ENCODE results near the gene HOXB8.

The HOXB8 gene

DNA sequence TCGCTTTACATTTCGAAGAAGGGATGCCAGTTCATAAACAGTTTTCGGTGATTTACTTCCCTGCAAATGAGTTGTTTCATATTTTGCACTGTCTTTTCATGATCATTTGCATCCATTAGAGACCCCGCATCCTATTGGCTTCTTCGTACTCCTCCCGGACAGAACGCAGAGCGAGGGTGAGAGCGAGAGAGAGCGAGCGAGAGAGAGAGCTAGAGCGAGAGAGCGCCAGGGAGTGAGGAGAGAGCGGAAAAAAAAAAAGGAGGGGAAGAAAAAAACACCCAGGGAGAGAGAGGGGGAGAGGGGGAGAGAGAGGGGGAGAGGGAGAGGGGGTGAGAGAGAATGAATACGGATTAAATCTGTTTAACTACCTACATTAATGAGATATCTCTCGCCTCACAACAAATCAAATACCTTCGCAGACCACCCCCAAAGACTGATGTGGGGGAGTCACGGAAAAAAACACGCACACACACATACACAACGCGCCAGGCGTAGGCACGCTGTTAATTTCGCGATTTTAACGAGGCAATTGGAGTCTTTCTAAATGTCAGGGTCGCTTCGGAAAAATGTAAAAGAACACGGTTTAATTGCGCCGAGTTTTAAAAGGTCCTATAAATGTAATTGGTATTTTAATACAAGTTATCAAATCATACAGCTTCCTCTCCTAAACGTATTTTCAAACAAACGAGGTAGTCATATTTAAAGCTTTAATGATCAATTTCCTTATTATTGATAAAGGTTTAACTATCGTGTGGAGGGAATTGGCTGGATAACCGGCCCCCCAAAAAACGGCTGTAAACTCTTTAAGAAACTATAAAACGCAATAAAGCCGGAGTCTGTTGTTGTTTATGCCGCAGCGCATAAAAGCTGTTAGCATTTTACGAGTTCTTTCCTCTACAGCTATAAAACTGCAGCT is at the start of gene HOXB8:
Gene HOXB8 (minus strand): TSS at position 246 of the 916 bp plus-strand sequence. CDS start 588 bp downstream, outside the sequence.
- no peak for DNase-seq (ENCODE audit: extremely low read depth, insufficient read length)
- TF ChIP-seq, protein P1, sequence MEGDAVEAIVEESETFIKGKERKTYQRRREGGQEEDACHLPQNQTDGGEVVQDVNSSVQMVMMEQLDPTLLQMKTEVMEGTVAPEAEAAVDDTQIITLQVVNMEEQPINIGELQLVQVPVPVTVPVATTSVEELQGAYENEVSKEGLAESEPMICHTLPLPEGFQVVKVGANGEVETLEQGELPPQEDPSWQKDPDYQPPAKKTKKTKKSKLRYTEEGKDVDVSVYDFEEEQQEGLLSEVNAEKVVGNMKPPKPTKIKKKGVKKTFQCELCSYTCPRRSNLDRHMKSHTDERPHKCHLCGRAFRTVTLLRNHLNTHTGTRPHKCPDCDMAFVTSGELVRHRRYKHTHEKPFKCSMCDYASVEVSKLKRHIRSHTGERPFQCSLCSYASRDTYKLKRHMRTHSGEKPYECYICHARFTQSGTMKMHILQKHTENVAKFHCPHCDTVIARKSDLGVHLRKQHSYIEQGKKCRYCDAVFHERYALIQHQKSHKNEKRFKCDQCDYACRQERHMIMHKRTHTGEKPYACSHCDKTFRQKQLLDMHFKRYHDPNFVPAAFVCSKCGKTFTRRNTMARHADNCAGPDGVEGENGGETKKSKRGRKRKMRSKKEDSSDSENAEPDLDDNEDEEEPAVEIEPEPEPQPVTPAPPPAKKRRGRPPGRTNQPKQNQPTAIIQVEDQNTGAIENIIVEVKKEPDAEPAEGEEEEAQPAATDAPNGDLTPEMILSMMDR (IDR thresholded peaks at IDR 0.05; ENCODE audit: insufficient read depth, low read length, poor library complexity, severe bottlenecking): no peak
- H3K4me3 ChIP-seq (replicated peaks; ENCODE audit: low read depth, low read length): peak within 1 kb of the TSS; percentile 27
- H3K36me3 ChIP-seq (ENCODE audit: control insufficient read depth, insufficient read depth, low read length): no peaks in the 10 kb centered on the region
- peaks cover 8% of the 10 kb centered on the region for H3K27me3 ChIP-seq (replicated peaks; ENCODE audit: control insufficient read depth, insufficient read depth, low read length)

DNA sequence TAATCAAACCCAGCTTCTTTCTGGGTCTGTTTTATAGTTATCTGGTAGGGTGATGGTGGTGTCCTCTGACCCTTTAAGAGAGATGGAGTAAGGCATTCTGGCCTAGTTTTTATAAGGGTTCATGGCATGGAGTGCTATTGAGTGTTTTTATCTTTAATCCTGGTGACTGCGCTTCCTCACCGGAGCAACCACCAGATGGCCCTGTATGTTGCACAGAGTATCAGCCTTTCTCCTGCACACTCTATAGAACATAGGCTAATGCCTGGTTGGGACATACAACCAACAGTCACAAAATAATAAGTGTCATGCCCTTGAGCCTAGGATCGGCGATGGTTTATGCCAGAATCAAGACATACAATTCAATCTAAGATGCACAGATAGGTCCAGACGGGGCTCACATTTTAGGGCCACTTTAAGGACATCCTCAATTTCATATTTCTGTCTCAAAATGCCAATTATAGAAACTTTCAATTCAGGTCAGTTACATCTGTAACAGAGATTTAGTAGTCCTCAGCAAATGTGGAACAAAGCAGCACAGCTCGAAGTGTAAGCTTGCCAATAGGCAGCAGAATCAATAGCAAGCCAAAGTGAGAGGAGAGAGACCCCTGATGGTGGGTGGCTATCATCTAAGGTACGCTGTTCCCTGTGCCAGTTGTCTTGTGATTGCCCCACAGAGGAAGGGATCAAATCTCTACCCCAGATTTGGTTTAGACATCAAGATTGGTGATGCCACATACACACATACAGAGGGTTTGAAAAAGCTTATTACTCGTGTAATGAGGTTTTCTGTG is 48.2 kb upstream of the HOXB8 start:
- TF ChIP-seq, protein P1 (IDR thresholded peaks at IDR 0.05; ENCODE audit: insufficient read depth, low read length, poor library complexity, severe bottlenecking): peak; percentile 23
- Histone ChIP-seq H3K4me3 (replicated peaks; ENCODE audit: low read depth, low read length) (no peak overlapping the region), H3K27me3 (replicated peaks; ENCODE audit: control insufficient read depth, insufficient read depth, low read length) (no peaks in the 10 kb centered on the region), H3K36me3 (ENCODE audit: control insufficient read depth, insufficient read depth, low read length) (no peaks in the 10 kb centered on the region)
- DNase-seq (ENCODE audit: extremely low read depth, insufficient read length): no peak

DNA sequence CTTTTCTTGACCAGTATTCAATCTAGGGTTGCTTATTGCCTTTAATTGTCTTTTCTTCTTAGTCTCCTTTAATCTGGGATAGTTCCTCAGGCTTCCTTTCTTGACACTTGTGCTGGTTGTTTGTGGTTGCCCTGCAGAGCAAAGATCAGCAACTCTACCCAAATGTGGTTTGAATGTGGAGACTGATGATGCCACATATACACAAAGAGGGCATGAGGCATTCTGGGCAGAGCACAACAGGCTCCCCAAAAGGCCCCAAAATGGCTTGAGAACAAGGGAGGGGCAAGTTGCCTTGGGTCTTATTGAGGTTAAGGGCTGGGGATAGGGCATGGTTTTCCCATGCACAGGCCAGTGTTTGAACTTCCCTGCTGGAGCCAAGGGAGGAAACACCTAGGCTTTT is 40.8 kb upstream of the HOXB8 start:
- Histone ChIP-seq H3K36me3 (ENCODE audit: control insufficient read depth, insufficient read depth, low read length) (no peaks in the 10 kb centered on the region), H3K27me3 (replicated peaks; ENCODE audit: control insufficient read depth, insufficient read depth, low read length) (no peaks in the 10 kb centered on the region), H3K4me3 (replicated peaks; ENCODE audit: low read depth, low read length) (no peak overlapping the region)
- TF ChIP-seq, protein P1 (IDR thresholded peaks at IDR 0.05; ENCODE audit: insufficient read depth, low read length, poor library complexity, severe bottlenecking): no peak
- no peak for DNase-seq (ENCODE audit: extremely low read depth, insufficient read length)

DNA sequence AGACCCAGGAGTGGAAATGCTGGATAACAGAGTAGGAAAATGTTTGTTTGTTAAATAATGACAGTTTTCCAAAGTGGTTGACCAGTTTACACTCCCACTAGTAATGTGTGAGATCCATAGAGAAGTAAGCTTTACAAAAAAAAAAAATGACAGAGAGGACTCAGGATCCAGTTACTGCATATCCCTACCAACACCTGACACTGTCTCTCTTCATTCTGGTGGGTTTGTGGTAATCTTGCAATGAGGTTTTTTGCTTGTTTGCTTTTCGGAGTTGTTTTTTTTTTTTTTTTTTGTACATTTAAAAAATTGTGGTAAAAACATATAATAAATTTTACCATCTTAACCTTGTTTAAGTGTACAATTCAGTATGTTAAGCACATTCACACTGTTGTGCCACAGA is 34.6 kb upstream of the HOXB8 start:
- Histone ChIP-seq H3K27me3 (replicated peaks; ENCODE audit: control insufficient read depth, insufficient read depth, low read length) (no peaks in the 10 kb centered on the region; the same call in none of the 2 replicates), H3K4me3 (replicated peaks; ENCODE audit: low read depth, low read length) (no peak overlapping the region)

DNA sequence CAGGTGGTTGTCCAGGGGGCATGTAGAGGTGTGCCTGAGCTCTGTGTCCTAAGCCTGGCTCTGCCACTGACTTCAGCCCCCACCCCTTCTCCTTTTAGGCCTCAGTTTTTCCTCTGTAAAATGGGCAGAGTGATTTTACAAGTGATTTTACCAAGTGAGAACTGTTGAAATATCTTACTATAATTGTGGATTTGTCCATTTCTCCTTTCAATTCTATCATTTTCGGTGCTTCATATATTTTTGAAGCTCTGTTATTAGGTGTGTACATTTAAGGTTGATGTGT is 32.8 kb upstream of the HOXB8 start:
- Histone ChIP-seq H3K27me3 (replicated peaks; ENCODE audit: control insufficient read depth, insufficient read depth, low read length) (no peaks in the 10 kb centered on the region; the same call in none of the 2 replicates), H3K4me3 (replicated peaks; ENCODE audit: low read depth, low read length) (no peak overlapping the region)
- DNase-seq (ENCODE audit: extremely low read depth, insufficient read length): no peak

More for the DNA sequence above, 34.6 kb upstream of the HOXB8 start:
- DNase-seq (ENCODE audit: extremely low read depth, insufficient read length): no peak
- no peaks in the 10 kb centered on the region for H3K36me3 ChIP-seq (ENCODE audit: control insufficient read depth, insufficient read depth, low read length)
- TF ChIP-seq, protein P1 (IDR thresholded peaks at IDR 0.05; ENCODE audit: insufficient read depth, low read length, poor library complexity, severe bottlenecking): no peak

More for the DNA sequence above, 32.8 kb upstream of the HOXB8 start:
- no peaks in the 10 kb centered on the region for H3K36me3 ChIP-seq (ENCODE audit: control insufficient read depth, insufficient read depth, low read length)
- TF ChIP-seq, protein P1 (IDR thresholded peaks at IDR 0.05; ENCODE audit: insufficient read depth, low read length, poor library complexity, severe bottlenecking): no peak
